Measurements from ENCODE around the gene STXBP5.

DNA sequence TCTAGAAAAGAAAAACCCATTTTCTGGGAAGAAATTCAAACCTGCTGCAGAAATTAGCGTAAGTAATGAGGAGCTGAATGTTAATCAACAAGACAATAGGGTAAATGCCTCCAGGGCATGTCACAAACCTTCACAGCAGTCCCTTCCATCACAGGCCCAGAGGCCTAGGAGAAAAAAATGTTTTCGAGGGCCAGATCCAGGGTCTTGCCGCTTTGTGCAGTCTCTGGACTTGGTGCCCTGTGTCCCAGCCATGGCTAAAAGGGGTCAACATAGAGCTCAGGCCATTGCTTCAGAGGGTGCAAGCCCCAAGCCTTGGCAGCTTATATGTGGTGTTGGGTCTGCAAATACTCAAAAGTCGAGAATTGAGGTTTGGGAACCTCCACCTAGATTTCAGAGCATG lies 99.8 kb downstream of the STXBP5 start:
- TF ChIP-seq GATA3 (IDR thresholded peaks at IDR 0.05; ENCODE audit: low read depth, low read length) (no peak), GATA2 (IDR thresholded peaks at IDR 0.05; ENCODE audit: low read depth, low read length) (no peak)
